ENCODE results near the gene PLCB1.
A peak's percentile ranks its signal among the peaks of the same experiment; 100 is the strongest.
"Not testable (repeated sequence)": the region's sequence is repeated elsewhere in the genome, so short reads cannot be mapped to it uniquely, and the experiment has no call there.

The PLCB1 gene

GRCh38 chr20:8449123-8449522 is 317.1 kb downstream of the PLCB1 start:
- in situ Hi-C loops (cut with HindIII; ENCODE audit: low sequenced_read_pairs): no loop called here
- H3K4me3 ChIP-seq (ENCODE audit: low read depth, low read length): no peak overlapping the region
- TF ChIP-seq CTCF (IDR thresholded peaks at IDR 0.05; ENCODE audit: low read depth, low read length): no peak
- DNase-seq (ENCODE audit: low read depth, low spot score): peak; percentile 5

DNA sequence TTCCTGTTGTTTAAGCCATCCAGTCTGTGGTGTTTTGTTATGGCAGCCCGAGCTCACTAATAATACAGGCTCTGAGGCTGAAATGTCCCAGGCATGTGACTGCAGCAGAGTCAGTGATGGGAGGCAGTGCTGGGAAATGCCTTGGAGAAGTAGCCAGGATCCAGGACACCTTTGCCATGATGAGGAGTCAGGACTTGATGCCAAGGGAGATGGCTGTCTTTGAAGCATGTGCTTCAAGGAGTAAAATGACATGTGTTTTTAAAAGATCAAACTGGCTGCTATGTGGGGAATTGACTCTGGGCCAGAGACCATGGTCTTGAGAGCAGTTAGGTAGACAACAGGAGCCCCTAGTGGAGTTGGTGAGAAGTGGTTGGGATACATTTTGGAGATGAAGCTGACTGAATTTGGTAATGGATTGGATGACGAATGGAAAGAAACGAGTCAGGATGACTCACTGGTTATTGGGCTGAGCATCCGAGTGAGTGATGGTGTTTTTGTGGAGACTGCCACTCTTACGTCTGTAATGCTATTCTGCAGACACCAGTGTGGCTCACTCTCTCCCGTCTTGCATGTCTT is 322.2 kb downstream of the PLCB1 start:
- no peak overlapping the region for H3K4me3 ChIP-seq (ENCODE audit: low read depth, low read length)
- TF ChIP-seq CTCF (IDR thresholded peaks at IDR 0.05; ENCODE audit: low read depth, low read length): peak; percentile 60
- DNase-seq (ENCODE audit: low read depth, low spot score): peak; percentile 84
- in situ Hi-C loops (cut with HindIII; ENCODE audit: low sequenced_read_pairs): no loop called here

DNA sequence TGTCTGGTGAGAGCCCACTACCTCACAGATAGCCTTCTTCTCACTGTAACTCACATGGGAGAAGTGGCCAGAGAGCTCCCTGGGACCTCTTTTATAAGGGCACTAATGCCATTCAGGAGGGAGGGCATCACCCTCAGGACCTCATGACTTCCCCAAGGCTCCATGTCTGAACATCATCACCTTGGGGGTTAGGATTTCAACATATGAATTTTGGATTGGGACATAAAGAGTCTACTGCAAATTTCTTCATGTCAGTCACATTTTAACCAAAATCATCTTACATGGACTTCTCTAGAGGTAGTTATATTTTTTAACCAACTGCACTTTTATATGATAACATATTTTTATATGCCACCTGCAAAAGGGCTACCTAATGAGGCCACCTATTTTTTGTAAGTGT is 324.7 kb downstream of the PLCB1 start:
- in situ Hi-C loops (cut with HindIII; ENCODE audit: low sequenced_read_pairs): no loop called here
- H3K4me3 ChIP-seq (ENCODE audit: low read depth, low read length): no peak overlapping the region
- no peak for TF ChIP-seq CTCF (IDR thresholded peaks at IDR 0.05; ENCODE audit: low read depth, low read length)
- DNase-seq (ENCODE audit: low read depth, low spot score): no peak

DNA sequence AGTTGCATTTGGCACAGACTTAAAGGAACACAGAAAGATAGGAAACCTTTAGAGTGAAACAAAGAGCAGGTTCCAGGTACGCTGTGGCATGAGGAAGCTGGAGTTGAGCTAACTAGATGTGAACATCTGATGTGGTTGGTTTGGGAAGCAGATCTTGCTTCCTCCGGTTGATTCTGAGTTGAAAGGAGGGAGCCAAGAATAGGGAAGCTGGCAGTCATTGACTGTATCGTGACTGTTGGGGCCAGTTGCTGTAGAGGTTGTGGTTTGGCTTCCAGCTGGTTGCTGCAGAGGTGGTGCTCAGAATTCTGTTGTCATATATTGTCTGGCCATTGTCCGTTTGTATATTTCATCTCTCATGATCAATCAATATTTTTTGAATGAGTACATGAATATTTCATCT is 325.9 kb downstream of the PLCB1 start:
- in situ Hi-C loops (cut with HindIII; ENCODE audit: low sequenced_read_pairs): no loop called here

DNA sequence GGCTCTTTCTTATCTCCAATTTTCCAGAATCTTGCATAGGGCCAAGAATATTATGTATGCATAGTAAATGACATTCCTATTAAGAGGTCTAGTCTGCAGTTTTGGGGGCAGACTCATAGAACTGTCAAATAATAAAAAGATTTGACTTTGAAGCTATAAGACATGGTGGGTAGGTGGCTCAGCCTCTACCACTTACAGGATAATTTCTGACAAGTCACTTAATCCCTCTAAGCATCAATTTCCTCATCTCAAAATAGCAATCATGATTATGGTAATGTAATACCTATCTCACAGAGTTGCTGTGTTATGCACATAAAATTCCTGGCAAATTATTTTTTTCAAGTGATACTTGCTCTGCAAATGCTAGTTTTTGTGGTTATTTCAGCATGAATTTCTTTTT is 329.1 kb downstream of the PLCB1 start:
- TF ChIP-seq CTCF (IDR thresholded peaks at IDR 0.05; ENCODE audit: low read depth, low read length): no peak
- no peak for DNase-seq (ENCODE audit: low read depth, low spot score)
- in situ Hi-C loops (cut with HindIII; ENCODE audit: low sequenced_read_pairs): no loop called here
- no peak overlapping the region for H3K4me3 ChIP-seq (ENCODE audit: low read depth, low read length)

More for the DNA sequence above, 325.9 kb downstream of the PLCB1 start:
- DNase-seq (ENCODE audit: low read depth, low spot score): no peak
- no peak overlapping the region for H3K4me3 ChIP-seq (ENCODE audit: low read depth, low read length)
- no peak for TF ChIP-seq CTCF (IDR thresholded peaks at IDR 0.05; ENCODE audit: low read depth, low read length)

DNA sequence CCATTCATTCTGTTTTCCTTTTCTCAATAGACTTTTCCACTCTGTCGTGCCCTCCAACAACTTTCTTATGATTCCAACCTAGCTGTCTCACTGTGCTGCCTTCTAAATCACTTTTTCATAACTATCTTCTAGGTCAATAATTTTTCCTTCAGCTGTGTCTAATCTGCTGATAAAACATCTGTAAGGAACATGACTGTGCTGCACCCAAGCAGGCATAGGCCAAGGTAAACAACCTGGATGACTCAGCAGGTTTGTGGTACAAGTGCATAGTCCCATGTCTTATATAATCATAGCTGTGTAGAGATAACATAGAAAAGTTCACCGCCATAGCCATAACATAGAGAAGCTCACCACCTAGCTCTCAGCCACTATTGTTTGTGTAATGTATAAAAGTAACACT is 332.3 kb downstream of the PLCB1 start:
- no peak overlapping the region for H3K4me3 ChIP-seq (ENCODE audit: low read depth, low read length)
- peak; percentile 19 for DNase-seq (ENCODE audit: low read depth, low spot score)
- no peak for TF ChIP-seq CTCF (IDR thresholded peaks at IDR 0.05; ENCODE audit: low read depth, low read length)
- in situ Hi-C loops (cut with HindIII; ENCODE audit: low sequenced_read_pairs): no loop called here

DNA sequence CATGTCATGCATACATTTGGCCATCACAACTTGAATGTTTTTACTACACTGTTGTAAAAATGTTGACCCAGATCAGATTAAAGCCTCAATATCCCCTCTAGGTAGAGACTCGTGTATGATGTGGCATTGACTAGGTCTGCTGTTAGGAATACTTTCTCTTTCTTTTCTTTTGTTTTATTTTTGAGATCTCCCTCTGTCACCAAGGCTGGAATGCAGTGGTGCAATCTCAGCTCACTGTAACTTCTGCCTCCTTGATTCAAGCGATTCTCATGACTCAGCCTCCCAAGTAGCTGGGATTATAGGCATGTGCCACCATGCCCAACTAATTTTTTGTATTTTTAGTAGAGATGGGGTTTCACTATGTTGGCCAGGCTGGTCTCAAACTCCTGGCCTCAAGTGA is 334.7 kb downstream of the PLCB1 start:
- in situ Hi-C loops (cut with HindIII; ENCODE audit: low sequenced_read_pairs); H3K4me3 ChIP-seq (ENCODE audit: low read depth, low read length); DNase-seq (ENCODE audit: low read depth, low spot score): not testable (repeated sequence)

Data from astrocyte of the spinal cord (primary cell).